Gastroesophageal sphincter (tissue), 3 donors: ENCODE results near the gene PPP6R2.

ENCODE experiments used
- EP300 ChIP-seq: sonication (generic); formaldehyde crosslinking; IDR thresholded peaks from one replicate; pipeline ENCODE4 v1.6.1; 2017; ENCODE audit warnings: antibody characterized with exemption, mild to moderate bottlenecking
- POLR2A ChIP-seq, 2 donors: fragments of 450-650 bp; IDR thresholded peaks; one replicate each; pipeline ENCODE4 v1.6.1; 2017; ENCODE audit warnings: antibody characterized with exemption in 2 of 2, mild to moderate bottlenecking in 2 of 2, moderate library complexity in 1 of 2
- TF ChIP-seq, protein P1 (sequence below), 4 experiments: fragments of 200-600 bp in 2 of 4; fragments of 450-650 bp in 2 of 4; sonication (generic) in 1 of 4; IDR thresholded peaks; one replicate each; pipeline ENCODE4 v1.5.1; 2017 to 2019; ENCODE audit warnings: antibody characterized with exemption in 4 of 4, mild to moderate bottlenecking in 2 of 4, moderate library complexity in 2 of 4

DNA sequence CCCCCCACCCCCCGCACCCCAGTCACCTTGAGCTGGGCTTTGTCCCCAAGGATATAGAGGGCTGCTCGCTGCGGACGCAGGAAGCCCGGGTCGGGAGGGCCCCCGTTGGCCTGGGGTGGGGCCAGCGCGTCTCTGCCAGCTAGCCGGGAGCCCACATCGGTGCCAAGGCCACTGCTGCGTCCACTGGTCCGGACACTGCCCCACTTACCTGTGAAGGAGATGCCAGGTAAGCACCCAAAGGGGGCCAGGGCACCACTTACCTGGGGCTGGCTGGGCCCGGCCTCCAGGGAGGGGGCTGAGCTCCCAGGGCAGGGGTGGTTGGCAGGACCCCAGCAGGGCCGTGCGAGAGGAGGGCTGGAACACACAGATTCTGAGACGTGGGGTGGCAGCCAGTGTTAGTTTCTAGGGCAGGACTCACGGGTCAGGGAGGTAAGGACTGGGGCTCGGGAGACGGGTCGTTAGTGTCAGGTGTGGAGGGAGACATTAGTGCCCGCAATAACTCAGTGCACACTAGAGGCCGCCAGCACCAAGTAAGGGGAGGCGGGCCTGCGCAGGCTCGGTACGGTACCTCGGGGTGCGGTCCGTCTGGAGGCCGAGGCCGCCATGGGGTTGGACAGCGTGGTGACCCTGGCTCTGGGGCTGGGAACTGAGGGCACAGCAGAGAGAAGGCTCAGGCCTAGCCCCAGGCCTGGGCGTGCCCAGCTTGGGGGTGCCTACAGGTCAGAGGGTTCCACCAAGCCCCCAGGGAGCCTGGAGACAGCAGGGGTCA is 113.5 kb downstream of the PPP6R2 start:
- TF ChIP-seq POLR2A (IDR thresholded peaks at IDR 0.05) (no peak), EP300 (no peak)
- TF ChIP-seq, protein P1, sequence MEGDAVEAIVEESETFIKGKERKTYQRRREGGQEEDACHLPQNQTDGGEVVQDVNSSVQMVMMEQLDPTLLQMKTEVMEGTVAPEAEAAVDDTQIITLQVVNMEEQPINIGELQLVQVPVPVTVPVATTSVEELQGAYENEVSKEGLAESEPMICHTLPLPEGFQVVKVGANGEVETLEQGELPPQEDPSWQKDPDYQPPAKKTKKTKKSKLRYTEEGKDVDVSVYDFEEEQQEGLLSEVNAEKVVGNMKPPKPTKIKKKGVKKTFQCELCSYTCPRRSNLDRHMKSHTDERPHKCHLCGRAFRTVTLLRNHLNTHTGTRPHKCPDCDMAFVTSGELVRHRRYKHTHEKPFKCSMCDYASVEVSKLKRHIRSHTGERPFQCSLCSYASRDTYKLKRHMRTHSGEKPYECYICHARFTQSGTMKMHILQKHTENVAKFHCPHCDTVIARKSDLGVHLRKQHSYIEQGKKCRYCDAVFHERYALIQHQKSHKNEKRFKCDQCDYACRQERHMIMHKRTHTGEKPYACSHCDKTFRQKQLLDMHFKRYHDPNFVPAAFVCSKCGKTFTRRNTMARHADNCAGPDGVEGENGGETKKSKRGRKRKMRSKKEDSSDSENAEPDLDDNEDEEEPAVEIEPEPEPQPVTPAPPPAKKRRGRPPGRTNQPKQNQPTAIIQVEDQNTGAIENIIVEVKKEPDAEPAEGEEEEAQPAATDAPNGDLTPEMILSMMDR (IDR thresholded peaks at IDR 0.05) = no peak
